GM23338 (cell line): ENCODE data around the gene NBPF1.
"Not testable (repeated sequence)": the region's sequence is repeated elsewhere in the genome, so short reads cannot be mapped to it uniquely, and the experiment has no call there.

Experiments used
- CREB1 ChIP-seq: fragments of 250-450 bp; sonication (Bioruptor Pico); IDR thresholded peaks from 2 replicates; pipeline ENCODE4 v1.5.0; 2020; ENCODE audit warnings: low read depth, mild to moderate bottlenecking, moderate library complexity
- EZH2 ChIP-seq: fragments of 200-600 bp; sonication (generic); IDR thresholded peaks from one replicate; pipeline ENCODE4 v1.8.0; 2017; ENCODE audit warnings: antibody characterized with exemption, mild to moderate bottlenecking, low read depth; ENCODE audit not compliant: unreplicated experiment
- EZH2phosphoT487 ChIP-seq: fragments of 200-600 bp; sonication (generic); IDR thresholded peaks from one replicate; pipeline ENCODE4 v1.8.1; 2018; ENCODE audit warnings: antibody characterized with exemption; ENCODE audit not compliant: unreplicated experiment
- NANOG ChIP-seq: IDR thresholded peaks from 2 replicates; pipeline ENCODE4 v1.6.1; 2016; ENCODE audit warnings: antibody characterized with exemption, borderline replicate concordance
- POLR2AphosphoS5 ChIP-seq: IDR thresholded peaks from 2 replicates; pipeline ENCODE4 v1.6.1; 2016; ENCODE audit warnings: antibody characterized with exemption, low read depth
- STAT1 ChIP-seq: IDR thresholded peaks from one replicate; pipeline ENCODE4 v1.6.1; 2016; ENCODE audit warnings: antibody characterized with exemption; ENCODE audit not compliant: unreplicated experiment
- ZNF114 ChIP-seq: fragments of 250-450 bp; sonication (Bioruptor Pico); IDR thresholded peaks from 2 replicates; pipeline ENCODE4 v1.5.0; 2020; ENCODE audit warnings: mild to moderate bottlenecking, moderate library complexity
- ZNF331 ChIP-seq: fragments of 250-450 bp; sonication (Bioruptor Pico); IDR thresholded peaks from 2 replicates; pipeline ENCODE4 v1.5.0; 2020; ENCODE audit warnings: low read depth, mild to moderate bottlenecking, moderate library complexity
- TF ChIP-seq, protein P1 (sequence below), 2 experiments: fragments of 200-600 bp in 1 of 2; sonication (generic) in 1 of 2; conservative IDR thresholded peaks; 2 replicates each; pipeline versions ENCODE4 v1.5.1 to v1.6.1; 2016 to 2017; ENCODE audit warnings: antibody characterized with exemption in 2 of 2, low read depth in 2 of 2, mild to moderate bottlenecking in 2 of 2, moderate library complexity in 1 of 2
- TF ChIP-seq, protein P2 (sequence below): IDR thresholded peaks from 2 replicates; pipeline ENCODE4 v1.6.1; 2016; ENCODE audit warnings: antibody characterized with exemption
- TF ChIP-seq, protein P3 (sequence below): IDR thresholded peaks from one replicate; pipeline ENCODE4 v1.6.1; 2018; ENCODE audit warnings: antibody characterized with exemption; ENCODE audit not compliant: unreplicated experiment
- TF ChIP-seq, protein P4 (sequence below): fragments of 250-450 bp; sonication (Bioruptor Pico); IDR thresholded peaks from 2 replicates; pipeline ENCODE4 v1.5.0; 2020; ENCODE audit warnings: mild to moderate bottlenecking, moderate library complexity

DNA sequence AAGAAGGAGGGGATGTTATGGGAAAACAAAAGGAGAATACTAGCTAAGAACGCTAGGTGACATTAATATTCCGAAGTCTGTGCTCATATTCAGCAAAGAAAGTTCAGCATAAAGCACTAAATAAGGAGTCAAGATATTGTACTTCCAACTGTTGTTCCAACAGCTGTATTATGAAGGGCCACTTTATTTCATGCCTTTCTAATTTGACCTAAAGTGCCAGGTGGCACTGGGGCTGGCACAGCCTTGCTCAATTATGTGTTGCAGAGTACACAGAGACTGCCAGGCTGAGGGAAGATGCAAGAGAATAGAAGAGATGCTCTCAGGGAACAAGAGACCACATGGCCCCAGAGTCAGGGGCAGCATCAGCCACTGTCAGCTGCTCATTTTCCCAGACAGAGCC is 9.7 kb downstream of the NBPF1 start:
- TF ChIP-seq POLR2AphosphoS5; EZH2; EZH2phosphoT487; ZNF331 (CRISPR knock-in tag); CREB1 (CRISPR knock-in tag); STAT1; ZNF114 (CRISPR knock-in tag); NANOG: not testable (repeated sequence)
- TF ChIP-seq, protein P1, sequence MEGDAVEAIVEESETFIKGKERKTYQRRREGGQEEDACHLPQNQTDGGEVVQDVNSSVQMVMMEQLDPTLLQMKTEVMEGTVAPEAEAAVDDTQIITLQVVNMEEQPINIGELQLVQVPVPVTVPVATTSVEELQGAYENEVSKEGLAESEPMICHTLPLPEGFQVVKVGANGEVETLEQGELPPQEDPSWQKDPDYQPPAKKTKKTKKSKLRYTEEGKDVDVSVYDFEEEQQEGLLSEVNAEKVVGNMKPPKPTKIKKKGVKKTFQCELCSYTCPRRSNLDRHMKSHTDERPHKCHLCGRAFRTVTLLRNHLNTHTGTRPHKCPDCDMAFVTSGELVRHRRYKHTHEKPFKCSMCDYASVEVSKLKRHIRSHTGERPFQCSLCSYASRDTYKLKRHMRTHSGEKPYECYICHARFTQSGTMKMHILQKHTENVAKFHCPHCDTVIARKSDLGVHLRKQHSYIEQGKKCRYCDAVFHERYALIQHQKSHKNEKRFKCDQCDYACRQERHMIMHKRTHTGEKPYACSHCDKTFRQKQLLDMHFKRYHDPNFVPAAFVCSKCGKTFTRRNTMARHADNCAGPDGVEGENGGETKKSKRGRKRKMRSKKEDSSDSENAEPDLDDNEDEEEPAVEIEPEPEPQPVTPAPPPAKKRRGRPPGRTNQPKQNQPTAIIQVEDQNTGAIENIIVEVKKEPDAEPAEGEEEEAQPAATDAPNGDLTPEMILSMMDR (conservative IDR thresholded peaks at IDR 0.05; ENCODE audit: low read depth in 2 of 2) = not testable (repeated sequence)
- TF ChIP-seq, protein P2, sequence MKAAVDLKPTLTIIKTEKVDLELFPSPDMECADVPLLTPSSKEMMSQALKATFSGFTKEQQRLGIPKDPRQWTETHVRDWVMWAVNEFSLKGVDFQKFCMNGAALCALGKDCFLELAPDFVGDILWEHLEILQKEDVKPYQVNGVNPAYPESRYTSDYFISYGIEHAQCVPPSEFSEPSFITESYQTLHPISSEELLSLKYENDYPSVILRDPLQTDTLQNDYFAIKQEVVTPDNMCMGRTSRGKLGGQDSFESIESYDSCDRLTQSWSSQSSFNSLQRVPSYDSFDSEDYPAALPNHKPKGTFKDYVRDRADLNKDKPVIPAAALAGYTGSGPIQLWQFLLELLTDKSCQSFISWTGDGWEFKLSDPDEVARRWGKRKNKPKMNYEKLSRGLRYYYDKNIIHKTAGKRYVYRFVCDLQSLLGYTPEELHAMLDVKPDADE = not testable (repeated sequence)
- TF ChIP-seq, protein P3, sequence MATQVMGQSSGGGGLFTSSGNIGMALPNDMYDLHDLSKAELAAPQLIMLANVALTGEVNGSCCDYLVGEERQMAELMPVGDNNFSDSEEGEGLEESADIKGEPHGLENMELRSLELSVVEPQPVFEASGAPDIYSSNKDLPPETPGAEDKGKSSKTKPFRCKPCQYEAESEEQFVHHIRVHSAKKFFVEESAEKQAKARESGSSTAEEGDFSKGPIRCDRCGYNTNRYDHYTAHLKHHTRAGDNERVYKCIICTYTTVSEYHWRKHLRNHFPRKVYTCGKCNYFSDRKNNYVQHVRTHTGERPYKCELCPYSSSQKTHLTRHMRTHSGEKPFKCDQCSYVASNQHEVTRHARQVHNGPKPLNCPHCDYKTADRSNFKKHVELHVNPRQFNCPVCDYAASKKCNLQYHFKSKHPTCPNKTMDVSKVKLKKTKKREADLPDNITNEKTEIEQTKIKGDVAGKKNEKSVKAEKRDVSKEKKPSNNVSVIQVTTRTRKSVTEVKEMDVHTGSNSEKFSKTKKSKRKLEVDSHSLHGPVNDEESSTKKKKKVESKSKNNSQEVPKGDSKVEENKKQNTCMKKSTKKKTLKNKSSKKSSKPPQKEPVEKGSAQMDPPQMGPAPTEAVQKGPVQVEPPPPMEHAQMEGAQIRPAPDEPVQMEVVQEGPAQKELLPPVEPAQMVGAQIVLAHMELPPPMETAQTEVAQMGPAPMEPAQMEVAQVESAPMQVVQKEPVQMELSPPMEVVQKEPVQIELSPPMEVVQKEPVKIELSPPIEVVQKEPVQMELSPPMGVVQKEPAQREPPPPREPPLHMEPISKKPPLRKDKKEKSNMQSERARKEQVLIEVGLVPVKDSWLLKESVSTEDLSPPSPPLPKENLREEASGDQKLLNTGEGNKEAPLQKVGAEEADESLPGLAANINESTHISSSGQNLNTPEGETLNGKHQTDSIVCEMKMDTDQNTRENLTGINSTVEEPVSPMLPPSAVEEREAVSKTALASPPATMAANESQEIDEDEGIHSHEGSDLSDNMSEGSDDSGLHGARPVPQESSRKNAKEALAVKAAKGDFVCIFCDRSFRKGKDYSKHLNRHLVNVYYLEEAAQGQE = not testable (repeated sequence)
- TF ChIP-seq, protein P4, sequence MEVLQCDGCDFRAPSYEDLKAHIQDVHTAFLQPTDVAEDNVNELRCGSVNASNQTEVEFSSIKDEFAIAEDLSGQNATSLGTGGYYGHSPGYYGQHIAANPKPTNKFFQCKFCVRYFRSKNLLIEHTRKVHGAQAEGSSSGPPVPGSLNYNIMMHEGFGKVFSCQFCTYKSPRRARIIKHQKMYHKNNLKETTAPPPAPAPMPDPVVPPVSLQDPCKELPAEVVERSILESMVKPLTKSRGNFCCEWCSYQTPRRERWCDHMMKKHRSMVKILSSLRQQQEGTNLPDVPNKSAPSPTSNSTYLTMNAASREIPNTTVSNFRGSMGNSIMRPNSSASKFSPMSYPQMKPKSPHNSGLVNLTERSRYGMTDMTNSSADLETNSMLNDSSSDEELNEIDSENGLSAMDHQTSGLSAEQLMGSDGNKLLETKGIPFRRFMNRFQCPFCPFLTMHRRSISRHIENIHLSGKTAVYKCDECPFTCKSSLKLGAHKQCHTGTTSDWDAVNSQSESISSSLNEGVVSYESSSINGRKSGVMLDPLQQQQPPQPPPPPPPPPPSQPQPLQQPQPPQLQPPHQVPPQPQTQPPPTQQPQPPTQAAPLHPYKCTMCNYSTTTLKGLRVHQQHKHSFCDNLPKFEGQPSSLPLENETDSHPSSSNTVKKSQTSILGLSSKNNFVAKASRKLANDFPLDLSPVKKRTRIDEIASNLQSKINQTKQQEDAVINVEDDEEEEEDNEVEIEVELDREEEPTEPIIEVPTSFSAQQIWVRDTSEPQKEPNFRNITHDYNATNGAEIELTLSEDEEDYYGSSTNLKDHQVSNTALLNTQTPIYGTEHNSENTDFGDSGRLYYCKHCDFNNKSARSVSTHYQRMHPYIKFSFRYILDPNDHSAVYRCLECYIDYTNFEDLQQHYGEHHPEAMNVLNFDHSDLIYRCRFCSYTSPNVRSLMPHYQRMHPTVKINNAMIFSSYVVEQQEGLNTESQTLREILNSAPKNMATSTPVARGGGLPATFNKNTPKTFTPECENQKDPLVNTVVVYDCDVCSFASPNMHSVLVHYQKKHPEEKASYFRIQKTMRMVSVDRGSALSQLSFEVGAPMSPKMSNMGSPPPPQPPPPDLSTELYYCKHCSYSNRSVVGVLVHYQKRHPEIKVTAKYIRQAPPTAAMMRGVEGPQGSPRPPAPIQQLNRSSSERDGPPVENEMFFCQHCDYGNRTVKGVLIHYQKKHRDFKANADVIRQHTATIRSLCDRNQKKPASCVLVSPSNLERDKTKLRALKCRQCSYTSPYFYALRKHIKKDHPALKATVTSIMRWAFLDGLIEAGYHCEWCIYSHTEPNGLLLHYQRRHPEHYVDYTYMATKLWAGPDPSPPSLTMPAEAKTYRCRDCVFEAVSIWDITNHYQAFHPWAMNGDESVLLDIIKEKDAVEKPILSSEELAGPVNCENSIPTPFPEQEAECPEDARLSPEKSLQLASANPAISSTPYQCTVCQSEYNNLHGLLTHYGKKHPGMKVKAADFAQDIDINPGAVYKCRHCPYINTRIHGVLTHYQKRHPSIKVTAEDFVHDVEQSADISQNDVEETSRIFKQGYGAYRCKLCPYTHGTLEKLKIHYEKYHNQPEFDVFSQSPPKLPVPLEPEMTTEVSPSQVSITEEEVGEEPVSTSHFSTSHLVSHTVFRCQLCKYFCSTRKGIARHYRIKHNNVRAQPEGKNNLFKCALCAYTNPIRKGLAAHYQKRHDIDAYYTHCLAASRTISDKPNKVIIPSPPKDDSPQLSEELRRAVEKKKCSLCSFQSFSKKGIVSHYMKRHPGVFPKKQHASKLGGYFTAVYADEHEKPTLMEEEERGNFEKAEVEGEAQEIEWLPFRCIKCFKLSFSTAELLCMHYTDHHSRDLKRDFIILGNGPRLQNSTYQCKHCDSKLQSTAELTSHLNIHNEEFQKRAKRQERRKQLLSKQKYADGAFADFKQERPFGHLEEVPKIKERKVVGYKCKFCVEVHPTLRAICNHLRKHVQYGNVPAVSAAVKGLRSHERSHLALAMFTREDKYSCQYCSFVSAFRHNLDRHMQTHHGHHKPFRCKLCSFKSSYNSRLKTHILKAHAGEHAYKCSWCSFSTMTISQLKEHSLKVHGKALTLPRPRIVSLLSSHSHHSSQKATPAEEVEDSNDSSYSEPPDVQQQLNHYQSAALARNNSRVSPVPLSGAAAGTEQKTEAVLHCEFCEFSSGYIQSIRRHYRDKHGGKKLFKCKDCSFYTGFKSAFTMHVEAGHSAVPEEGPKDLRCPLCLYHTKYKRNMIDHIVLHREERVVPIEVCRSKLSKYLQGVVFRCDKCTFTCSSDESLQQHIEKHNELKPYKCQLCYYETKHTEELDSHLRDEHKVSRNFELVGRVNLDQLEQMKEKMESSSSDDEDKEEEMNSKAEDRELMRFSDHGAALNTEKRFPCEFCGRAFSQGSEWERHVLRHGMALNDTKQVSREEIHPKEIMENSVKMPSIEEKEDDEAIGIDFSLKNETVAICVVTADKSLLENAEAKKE (CRISPR knock-in tag) = not testable (repeated sequence)
